Liver (tissue), 9 donors: Measurements from ENCODE around the gene LPP. TPM values are rescaled to one million over a fixed set of nuclear protein-coding genes. Genes with fewer than 3 reads are reported as not detected.

Experiments used
- DNase-seq: peaks from one replicate; pipeline ENCODE4 v3.0.0-alpha.2; 2017; ENCODE audit warnings: low spot score
- H3K27ac ChIP-seq, 2 donors: one replicate each; pipeline ENCODE4 v1.7.0; 2013; ENCODE audit warnings: inconsistent platforms in 2 of 2, low read length in 2 of 2, control low read depth in 1 of 2, low read depth in 1 of 2, mild to moderate bottlenecking in 1 of 2
- H3K27me3 ChIP-seq, 4 donors: one replicate each; pipeline versions ENCODE4 v1.6.1 to v1.7.0; 2013; ENCODE audit warnings: low read length in 3 of 4, inconsistent platforms in 1 of 4, mild to moderate bottlenecking in 1 of 4, moderate library complexity in 1 of 4; ENCODE audit not compliant: control insufficient read depth in 4 of 4, insufficient read depth in 4 of 4
- H3K36me3 ChIP-seq, 4 donors: one replicate each; pipeline versions ENCODE4 v1.6.1 to v1.7.0; 2013; ENCODE audit warnings: low read length in 3 of 4, mild to moderate bottlenecking in 3 of 4, low read depth in 1 of 4, moderate library complexity in 1 of 4; ENCODE audit not compliant: control insufficient read depth in 4 of 4, insufficient read depth in 3 of 4
- H3K4me1 ChIP-seq, 4 donors: one replicate each; pipeline versions ENCODE4 v1.6.1 to v1.7.0; 2013; ENCODE audit warnings: low read length in 3 of 4, mild to moderate bottlenecking in 3 of 4, moderate library complexity in 1 of 4; ENCODE audit not compliant: control insufficient read depth in 4 of 4, insufficient read depth in 4 of 4
- H3K4me3 ChIP-seq, 3 donors: one replicate each; pipeline versions ENCODE4 v1.6.1 to v1.7.0; 2013; ENCODE audit warnings: low read length in 3 of 3, control low read depth in 1 of 3, low read depth in 1 of 3, mild to moderate bottlenecking in 1 of 3
- H3K9ac ChIP-seq, 2 donors: one replicate each; pipeline ENCODE4 v1.7.0; 2013; ENCODE audit warnings: low read length in 2 of 2, mild to moderate bottlenecking in 2 of 2, moderate library complexity in 2 of 2, control low read depth in 1 of 2, low read depth in 1 of 2
- H3K9me3 ChIP-seq, 4 donors: one replicate each; pipeline versions ENCODE4 v1.6.1 to v1.7.0; 2013; ENCODE audit warnings: low read length in 3 of 4; ENCODE audit not compliant: control insufficient read depth in 4 of 4
- ATF3 ChIP-seq: IDR thresholded peaks from 2 replicates; pipeline ENCODE4 v1.6.1; 2016; ENCODE audit warnings: antibody characterized with exemption
- CTCF ChIP-seq: fragments of 150-350 bp; IDR thresholded peaks from 2 replicates; pipeline ENCODE4 v1.5.1; 2017; ENCODE audit warnings: improper control_type of control experiment, low read depth, low read length; ENCODE audit not compliant: missing input control
- EGR1 ChIP-seq, 2 donors: IDR thresholded peaks; 2 replicates each; pipeline ENCODE4 v1.6.1; 2016 to 2018; ENCODE audit warnings: antibody characterized with exemption in 2 of 2, low read depth in 2 of 2
- FOXA1 ChIP-seq: IDR thresholded peaks from 2 replicates; pipeline ENCODE4 v1.6.1; 2016; ENCODE audit warnings: antibody characterized with exemption
- FOXA2 ChIP-seq: IDR thresholded peaks from 2 replicates; pipeline ENCODE4 v1.6.1; 2016; ENCODE audit warnings: antibody characterized with exemption
- GABPA ChIP-seq, 2 donors: IDR thresholded peaks in 1 of 2; conservative IDR thresholded peaks in 1 of 2; 2 replicates each; pipeline ENCODE4 v1.6.1; 2016; ENCODE audit warnings: antibody characterized with exemption in 2 of 2, mild to moderate bottlenecking in 1 of 2, moderate library complexity in 1 of 2
- HNF4A ChIP-seq, 2 donors: conservative IDR thresholded peaks; 2 replicates each; pipeline ENCODE4 v1.6.1; 2016; ENCODE audit warnings: antibody characterized with exemption in 2 of 2, mild to moderate bottlenecking in 2 of 2
- HNF4G ChIP-seq: IDR thresholded peaks from 2 replicates; pipeline ENCODE4 v1.6.1; 2016; ENCODE audit warnings: antibody characterized with exemption
- JUND ChIP-seq, 2 donors: IDR thresholded peaks; 2 replicates each; pipeline ENCODE4 v1.6.1; 2016; ENCODE audit warnings: antibody characterized with exemption in 2 of 2
- MAX ChIP-seq: IDR thresholded peaks from 2 replicates; pipeline ENCODE4 v1.6.1; 2016; ENCODE audit warnings: antibody characterized with exemption
- NR2F2 ChIP-seq: IDR thresholded peaks from 2 replicates; pipeline ENCODE4 v1.6.1; 2016; ENCODE audit warnings: antibody characterized with exemption
- RAD21 ChIP-seq, 2 donors: IDR thresholded peaks; 2 replicates each; pipeline ENCODE4 v1.6.1; 2016; ENCODE audit warnings: antibody characterized with exemption in 2 of 2, mild to moderate bottlenecking in 2 of 2
- REST ChIP-seq: IDR thresholded peaks from 2 replicates; pipeline ENCODE4 v1.6.1; 2016; ENCODE audit warnings: antibody characterized with exemption, mild to moderate bottlenecking
- RXRA ChIP-seq, 2 donors: IDR thresholded peaks; 2 replicates each; pipeline ENCODE4 v1.6.1; 2017 to 2018; ENCODE audit warnings: antibody characterized with exemption in 2 of 2, mild to moderate bottlenecking in 1 of 2
- SP1 ChIP-seq: IDR thresholded peaks from 2 replicates; pipeline ENCODE4 v1.6.1; 2018; ENCODE audit warnings: antibody characterized with exemption, mild to moderate bottlenecking
- TAF1 ChIP-seq: conservative IDR thresholded peaks from 2 replicates; pipeline ENCODE4 v1.6.1; 2016; ENCODE audit warnings: antibody characterized with exemption, mild to moderate bottlenecking
- YY1 ChIP-seq: IDR thresholded peaks from 2 replicates; pipeline ENCODE4 v1.6.1; 2016; ENCODE audit warnings: antibody characterized with exemption, mild to moderate bottlenecking
- ZBTB33 ChIP-seq: IDR thresholded peaks from 2 replicates; pipeline ENCODE4 v1.6.1; 2016; ENCODE audit warnings: antibody characterized with exemption
- WGBS: extraction: QIAGEN DNeasy Blood & Tissue Kit; methylation state at CpG from one replicate; pipeline ENCODE4 v1.1.7; 2013; 5-methylcytosine and 5-hydroxymethylcytosine counted together
- polyA plus RNA-seq, 2 donors: library from polyadenylated mRNA; stranded (reverse) in 1 of 2; unstranded in 1 of 2; fragments of 200-250 nt in 1 of 2; fragments of >200 nt in 1 of 2; fragmentation: Nextera tagmentation in 1 of 2; extraction: Ambion mirVana in 1 of 2; gene quantifications; one replicate each; pipeline versions ENCODE4 v1.2.1 to v1.2.3, GENCODE V29; 2013 to 2015
- total RNA-seq, 2 donors: library from RNA; depleted of rRNA; stranded (reverse); fragments of >200 nt; gene quantifications; one replicate each; pipeline ENCODE4 v1.2.3, GENCODE V29; 2014
- donor health status: healthy.
- donor health status: healthy.
- donor health status: healthy.
- donor health status: healthy.
- donor health status: healthy.

The LPP gene
- total and polyA plus RNA-seq, 4 donors, result 3.3 to 53.7 (median 28.2) TPM

GRCh38 chr3:188690064-188690463 lies 536.1 kb downstream of the LPP start:
- no peak for DNase-seq
- H3K27ac ChIP-seq, result peak overlapping the region; percentile 59 to 84
- no peaks in the 10 kb centered on the region for H3K27me3 ChIP-seq
- H3K9ac ChIP-seq, result peak overlapping the region in 1 of 2 donors; percentile 26
- H3K36me3 ChIP-seq, result no peaks in the 10 kb centered on the region
- TF ChIP-seq GABPA (IDR thresholded peaks at IDR 0.05 in 1 of 2, conservative IDR thresholded peaks at IDR 0.05 in 1 of 2) (no peak), EGR1 (IDR thresholded peaks at IDR 0.05; ENCODE audit: low read depth in 2 of 2) (no peak), REST (no peak), RXRA (IDR thresholded peaks at IDR 0.05) (peak; percentile 62 to 70), FOXA1 (no peak), JUND (IDR thresholded peaks at IDR 0.05) (peak in 1 of 2 donors; percentile 15), HNF4G (peak; percentile 69), NR2F2 (peak; percentile 90), CTCF (no peak), MAX (no peak), YY1 (no peak), RAD21 (IDR thresholded peaks at IDR 0.05) (peak; percentile 40 to 71), HNF4A (conservative IDR thresholded peaks at IDR 0.05) (peak; percentile 79 to 91), FOXA2 (no peak), ZBTB33 (no peak), ATF3 (peak; percentile 19), SP1 (peak; percentile 84), TAF1 (no peak)
- H3K9me3 ChIP-seq, result no peaks in the 10 kb centered on the region
- 49% methylated on average over 5 of the region's 5 CpGs for WGBS
- peaks cover 3 to 31% (median 25%) of the 10 kb centered on the region in 4 donors for H3K4me1 ChIP-seq
- H3K4me3 ChIP-seq, result no peak overlapping the region
